GM12878 (cell line): Measurements from ENCODE around the gene ZSCAN22. TPM values are rescaled to one million over a fixed set of nuclear protein-coding genes. Genes with fewer than 3 reads are reported as not detected.

ENCODE experiments used
- ATAC-seq: fragments of 200-7000 bp; cut with Tn5 transposase; 3 replicates; pipeline ENCODE4 v1.9.1; 2020; ENCODE audit warnings: mild to moderate bottlenecking, moderate library complexity
- BruUV-seq: library from RNA; stranded (reverse); fragments of 400-500 nt; replicated peaks from 2 replicates; lab custom pipeline; 2021; lab: Mats Ljungman, UMichigan
- CTCF ChIA-PET: fragments of 300-600 bp; sonication (Branson Sonifier 250); formaldehyde crosslinking; extraction: SDS; loops from one replicate; lab custom pipeline; 2021; ENCODE audit warnings: inconsistent platforms; lab: Yijun Ruan, JAX
- POLR2A ChIA-PET: fragments of 350-600 bp; formaldehyde crosslinking; extraction: SDS; loops from one replicate; lab custom pipeline; 2021; ENCODE audit warnings: inconsistent platforms; lab: Charles Lee
- RAD21 ChIA-PET: fragments of 300-600 bp; sonication (Branson Sonifier 250); formaldehyde crosslinking; loops from one replicate; lab custom pipeline; 2023; ENCODE audit warnings: antibody characterized with exemption; ENCODE audit not compliant: unreplicated experiment; lab: Charles Lee
- SMC1A ChIA-PET: fragments of 300-600 bp; sonication (Branson Sonifier 250); formaldehyde crosslinking; loops from one replicate; lab custom pipeline; 2023; ENCODE audit not compliant: unreplicated experiment, uncharacterized antibody; lab: Charles Lee
- DNase-seq: peaks from one replicate; pipeline ENCODE4 v3.0.0-alpha.2; 2011; ENCODE audit warnings: low read depth, low spot score
- FAIRE-seq: peaks from 3 replicates; lab custom pipeline; 2011; peaks lifted over from hg19 to GRCh38; lab: Jason Lieb, UNC
- H2AFZ ChIP-seq: 2 replicates; pipeline ENCODE4 v1.6.0; 2011; ENCODE audit warnings: low read depth, low read length, control low read depth; ENCODE audit not compliant: control insufficient read depth
- H3K27ac ChIP-seq: 2 replicates; pipeline ENCODE4 v1.5.1; 2011; ENCODE audit warnings: control low read depth; ENCODE audit not compliant: control insufficient read depth, insufficient read depth
- H3K27me3 ChIP-seq, 2 experiments: replicated peaks in 1 of 2; 2 replicates each; pipeline versions ENCODE4 v1.6.0 to v1.6.1; 2011; ENCODE audit warnings: low read length in 1 of 2; ENCODE audit not compliant: control insufficient read depth in 2 of 2, insufficient read depth in 2 of 2
- H3K36me3 ChIP-seq, 2 experiments: 2 replicates each; pipeline ENCODE4 v1.5.1; 2011; ENCODE audit warnings: low read length in 1 of 2; ENCODE audit not compliant: control insufficient read depth in 2 of 2, insufficient read depth in 2 of 2
- H3K4me1 ChIP-seq: 2 replicates; pipeline ENCODE4 v1.6.1; 2011; ENCODE audit warnings: mild to moderate bottlenecking, low read length, moderate library complexity, mixed read lengths; ENCODE audit not compliant: control insufficient read depth, insufficient read depth
- H3K4me2 ChIP-seq: 2 replicates; pipeline ENCODE4 v1.6.0; 2011; ENCODE audit warnings: control low read depth; ENCODE audit not compliant: control insufficient read depth, insufficient read depth
- H3K4me3 ChIP-seq: fragments of 200-600 bp; sonication (generic); 2 replicates; pipeline ENCODE4 v1.5.1; 2016
- H3K79me2 ChIP-seq: 2 replicates; pipeline ENCODE4 v1.6.0; 2011; ENCODE audit warnings: low read length; ENCODE audit not compliant: control insufficient read depth, insufficient read depth
- H3K9ac ChIP-seq: 2 replicates; pipeline ENCODE4 v1.8.0; 2011; ENCODE audit warnings: low read length, control low read depth, mixed read lengths; ENCODE audit not compliant: control insufficient read depth, insufficient read depth
- H3K9me3 ChIP-seq: replicated peaks from 3 replicates; pipeline ENCODE4 v1.5.1; 2011; ENCODE audit warnings: mild to moderate bottlenecking, low read length; ENCODE audit not compliant: control insufficient read depth, insufficient read depth
- H4K20me1 ChIP-seq: 2 replicates; pipeline ENCODE4 v1.6.0; 2011; ENCODE audit not compliant: control insufficient read depth, insufficient read depth
- CHD1 ChIP-seq: IDR thresholded peaks from 2 replicates; pipeline ENCODE4 v1.6.1; 2012; ENCODE audit warnings: low read depth, low read length, improper control_type of control experiment
- EGR1 ChIP-seq, 2 experiments: IDR thresholded peaks; 1 replicate in 1 of 2; 2 replicates in 1 of 2; pipeline ENCODE4 v1.6.1; 2011 to 2012; ENCODE audit warnings: low read depth in 2 of 2, low read length in 2 of 2, borderline replicate concordance in 1 of 2, mild to moderate bottlenecking in 1 of 2, moderate library complexity in 1 of 2
- ELK1 ChIP-seq: IDR thresholded peaks from 2 replicates; pipeline ENCODE4 v1.6.1; 2012; ENCODE audit warnings: low read depth, low read length, improper control_type of control experiment
- ESRRA ChIP-seq: IDR thresholded peaks from 2 replicates; pipeline ENCODE4 v1.6.1; 2012; ENCODE audit warnings: mild to moderate bottlenecking, low read length, improper control_type of control experiment
- KAT2A ChIP-seq: conservative IDR thresholded peaks from 2 replicates; pipeline ENCODE4 v1.6.1; 2011; ENCODE audit warnings: low read depth, low read length; ENCODE audit not compliant: control insufficient read depth
- KDM1A ChIP-seq: fragments of 200-600 bp; sonication (generic); IDR thresholded peaks from 2 replicates; pipeline ENCODE4 v1.6.1; 2016; ENCODE audit warnings: borderline replicate concordance
- NRF1 ChIP-seq: conservative IDR thresholded peaks from 2 replicates; pipeline ENCODE4 v1.6.1; 2011; ENCODE audit warnings: mild to moderate bottlenecking, low read depth, low read length, improper control_type of control experiment
- PRDM15 ChIP-seq: fragments of 450-650 bp; formaldehyde crosslinking; IDR thresholded peaks from 2 replicates; pipeline ENCODE4 v1.4.0; 2020; ENCODE audit warnings: mild to moderate bottlenecking, moderate library complexity
- RELA ChIP-seq: fragments of 450-650 bp; IDR thresholded peaks from 2 replicates; pipeline ENCODE4 v1.8.0; 2014; ENCODE audit warnings: borderline replicate concordance; ENCODE audit not compliant: partially characterized antibody
- STAT3 ChIP-seq: IDR thresholded peaks from 2 replicates; pipeline ENCODE4 v1.6.1; 2011; ENCODE audit warnings: low read depth, low read length, improper control_type of control experiment
- ZBTB33 ChIP-seq: fragments of 450-650 bp; IDR thresholded peaks from 2 replicates; pipeline ENCODE4 v1.6.1; 2017; ENCODE audit warnings: mild to moderate bottlenecking
- WGBS: methylation state at CpG from one replicate; pipeline ENCODE4 v1.1.6; 2016; ENCODE audit warnings: low lambda C conversion rate; ENCODE audit not compliant: insufficient replicate concordance, insufficient coverage; ENCODE audit errors: missing lambda C conversion rate; 5-methylcytosine and 5-hydroxymethylcytosine counted together
- in situ Hi-C: fragments of 300-500 bp; cut with MboI; formaldehyde crosslinking; loops from 9 replicates; pipeline ENCODE4 v1.14.3; 2018; ENCODE audit warnings: mixed read lengths
- intact Hi-C: fragments of 100-400 bp; cut with micrococcal nuclease; formaldehyde crosslinking; loops from one replicate; pipeline ENCODE4 v1.14.2; 2022; ENCODE audit not compliant: unreplicated experiment
- polyA plus RNA-seq, 11 experiments: library from polyadenylated mRNA; depleted of rRNA in 4 of 11; unstranded in 6 of 11; stranded (reverse) in 5 of 11; fragments of >200 nt; fragmentation: Nextera tagmentation in 4 of 11; fragmentation: Illumina TruSeq in 1 of 11; extraction: Ambion mirVana in 4 of 11; extraction: Trizol in 1 of 11; gene quantifications; 1 replicate in 1 of 11; 2 replicates in 10 of 11; pipeline versions ENCODE4 v1.2.1 to v1.2.3, GENCODE V29; 2011 to 2016; ENCODE audit warnings: inconsistent platforms in 2 of 11, missing spikeins in 2 of 11, low read depth in 1 of 11
- total RNA-seq, 4 experiments: library from RNA; depleted of rRNA in 3 of 4; stranded (reverse); fragments of >200 nt in 3 of 4; fragmentation: Illumina TruSeq in 1 of 4; extraction: Trizol in 1 of 4; gene quantifications; 2 replicates each; pipeline versions ENCODE4 v1.2.1 to v1.2.3, GENCODE V29; 2013 to 2021
- TF ChIP-seq, protein P1 (sequence below): fragments of 450-650 bp; IDR thresholded peaks from 2 replicates; pipeline ENCODE4 v1.6.1; 2017; ENCODE audit warnings: mild to moderate bottlenecking, moderate library complexity

ZSCAN22 gene
- total and polyA plus RNA-seq, 10 of the 15 experiments (the other 5 are each of a cell fraction or from before 2014, with no cell fraction given) = 0.49 to 3.9 (median 2.6) TPM

GRCh38 chr19:58357481-58358145 is 30.8 kb downstream of the ZSCAN22 start:
- DNase-seq (no peak), ATAC-seq (no peak), FAIRE-seq (no peak)
- no TSS peak for BruUV-seq
- peaks cover 2% of the 10 kb centered on the region; the same call in 1 of the 3 replicates for H3K9me3 ChIP-seq
- WGBS = 79% methylated on average over 19 of the region's 19 CpGs
- POLR2A ChIA-PET = interaction anchor here (1.8 kb wide), 1 partner anchor 10 kb away, joined by 6 read pairs; no protein-coding TSS in a partner anchor
- CTCF ChIA-PET = no interaction called here
- no peak overlapping the region for H3K27ac ChIP-seq
- in situ Hi-C loops (no loop called here), intact Hi-C loops (no loop called here)
- no peak overlapping the region for H3K9ac ChIP-seq
- SMC1A ChIA-PET = no interaction called here
- no peak overlapping the region for H3K4me3 ChIP-seq
- RAD21 ChIA-PET = no interaction called here
- no peak overlapping the region for H3K4me2 ChIP-seq
- peaks cover 6% of the 10 kb centered on the region for H3K4me1 ChIP-seq
- H3K27me3 ChIP-seq = no peaks in the 10 kb centered on the region
- no peaks in the 10 kb centered on the region for H3K79me2 ChIP-seq
- H4K20me1 ChIP-seq = no peaks in the 10 kb centered on the region
- H3K36me3 ChIP-seq = no peaks in the 10 kb centered on the region
- H2AFZ ChIP-seq = no peak overlapping the region
- no peak for TF ChIP-seq ZBTB33
- TF ChIP-seq CHD1 = no peak
- no peak for TF ChIP-seq ELK1
- TF ChIP-seq PRDM15 (CRISPR knock-in tag) = no peak
- TF ChIP-seq KAT2A = no peak
- no peak for TF ChIP-seq EGR1 (IDR thresholded peaks at IDR 0.05; ENCODE audit: borderline replicate concordance in 1 of 2, low read depth in 2 of 2, low read length in 2 of 2)
- TF ChIP-seq NRF1 = no peak
- TF ChIP-seq, protein P1, sequence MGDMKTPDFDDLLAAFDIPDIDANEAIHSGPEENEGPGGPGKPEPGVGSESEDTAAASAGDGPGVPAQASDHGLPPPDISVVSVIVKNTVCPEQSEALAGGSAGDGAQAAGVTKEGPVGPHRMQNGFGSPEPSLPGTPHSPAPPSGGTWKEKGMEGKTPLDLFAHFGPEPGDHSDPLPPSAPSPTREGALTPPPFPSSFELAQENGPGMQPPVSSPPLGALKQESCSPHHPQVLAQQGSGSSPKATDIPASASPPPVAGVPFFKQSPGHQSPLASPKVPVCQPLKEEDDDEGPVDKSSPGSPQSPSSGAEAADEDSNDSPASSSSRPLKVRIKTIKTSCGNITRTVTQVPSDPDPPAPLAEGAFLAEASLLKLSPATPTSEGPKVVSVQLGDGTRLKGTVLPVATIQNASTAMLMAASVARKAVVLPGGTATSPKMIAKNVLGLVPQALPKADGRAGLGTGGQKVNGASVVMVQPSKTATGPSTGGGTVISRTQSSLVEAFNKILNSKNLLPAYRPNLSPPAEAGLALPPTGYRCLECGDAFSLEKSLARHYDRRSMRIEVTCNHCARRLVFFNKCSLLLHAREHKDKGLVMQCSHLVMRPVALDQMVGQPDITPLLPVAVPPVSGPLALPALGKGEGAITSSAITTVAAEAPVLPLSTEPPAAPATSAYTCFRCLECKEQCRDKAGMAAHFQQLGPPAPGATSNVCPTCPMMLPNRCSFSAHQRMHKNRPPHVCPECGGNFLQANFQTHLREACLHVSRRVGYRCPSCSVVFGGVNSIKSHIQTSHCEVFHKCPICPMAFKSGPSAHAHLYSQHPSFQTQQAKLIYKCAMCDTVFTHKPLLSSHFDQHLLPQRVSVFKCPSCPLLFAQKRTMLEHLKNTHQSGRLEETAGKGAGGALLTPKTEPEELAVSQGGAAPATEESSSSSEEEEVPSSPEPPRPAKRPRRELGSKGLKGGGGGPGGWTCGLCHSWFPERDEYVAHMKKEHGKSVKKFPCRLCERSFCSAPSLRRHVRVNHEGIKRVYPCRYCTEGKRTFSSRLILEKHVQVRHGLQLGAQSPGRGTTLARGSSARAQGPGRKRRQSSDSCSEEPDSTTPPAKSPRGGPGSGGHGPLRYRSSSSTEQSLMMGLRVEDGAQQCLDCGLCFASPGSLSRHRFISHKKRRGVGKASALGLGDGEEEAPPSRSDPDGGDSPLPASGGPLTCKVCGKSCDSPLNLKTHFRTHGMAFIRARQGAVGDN = no peak
- TF ChIP-seq STAT3 = no peak
- no peak for TF ChIP-seq KDM1A
- no peak for TF ChIP-seq ESRRA
- TF ChIP-seq RELA = no peak
